K562 (cell line): Measurements from ENCODE around the gene EXOC2. TPM values are rescaled to one million over a fixed set of nuclear protein-coding genes. Genes with fewer than 3 reads are reported as not detected.

Source experiments
- ATAC-seq: fragments of 200-7000 bp; cut with Tn5 transposase; 3 replicates; pipeline ENCODE4 v1.9.1; 2020; ENCODE audit warnings: moderate library complexity
- BruUV-seq: library from RNA; stranded (reverse); fragments of 400-500 nt; replicated peaks from 2 replicates; lab custom pipeline; 2021; lab: Mats Ljungman, UMichigan
- CTCF ChIA-PET: fragments of 300-600 bp; formaldehyde crosslinking; extraction: SDS; loops from one replicate; lab custom pipeline; 2021; ENCODE audit warnings: low intra/inter-chr PET ratio; lab: Yijun Ruan, JAX
- POLR2A ChIA-PET: fragments of 300-600, 350-650 bp; sonication (Branson Sonifier 250); formaldehyde crosslinking; extraction: SDS; loops from one replicate; lab custom pipeline; 2021; ENCODE audit warnings: antibody characterized with exemption, inconsistent platforms; lab: Yijun Ruan, JAX
- DNase-seq, 4 experiments: peaks; one replicate each; pipeline versions ENCODE4 v3.0.0 to v3.0.0-alpha.2; 2011 to 2018; ENCODE audit warnings: low spot score in 3 of 4, mixed read lengths in 3 of 4; ENCODE audit errors: extremely low read depth in 1 of 4
- FAIRE-seq: peaks from 2 replicates; lab custom pipeline; 2011; peaks lifted over from hg19 to GRCh38; lab: Jason Lieb, UNC
- H2AFZ ChIP-seq: 2 replicates; pipeline ENCODE4 v1.6.0; 2011; ENCODE audit warnings: low read depth, low read length, control low read depth, inconsistent platforms
- H3K27ac ChIP-seq: fragments of 200-600 bp; 3 replicates; pipeline ENCODE4 v1.8.0; 2011; ENCODE audit warnings: low read depth, mild to moderate bottlenecking, control low read depth, inconsistent platforms, low read length, moderate library complexity, mixed read lengths; ENCODE audit errors: extremely low read depth
- H3K27me3 ChIP-seq, 2 experiments: fragments of 300-600 bp in 1 of 2; 2 replicates in 1 of 2; 3 replicates in 1 of 2; pipeline versions ENCODE4 v1.6.0 to v1.8.0; 2011; ENCODE audit warnings: inconsistent platforms in 2 of 2, low read length in 2 of 2, mild to moderate bottlenecking in 1 of 2, mixed read lengths in 1 of 2, moderate library complexity in 1 of 2; ENCODE audit not compliant: control insufficient read depth in 2 of 2, insufficient read depth in 2 of 2
- H3K36me3 ChIP-seq: fragments of 300-600 bp; 3 replicates; pipeline ENCODE4 v1.8.0; 2011; ENCODE audit warnings: mild to moderate bottlenecking, low read length, inconsistent platforms; ENCODE audit not compliant: control insufficient read depth, insufficient read depth
- H3K4me1 ChIP-seq, 2 experiments: fragments of 200-600 bp in 1 of 2; replicated peaks in 1 of 2; 2 replicates in 1 of 2; 3 replicates in 1 of 2; pipeline versions ENCODE4 v1.5.1 to v1.8.0; 2011; ENCODE audit warnings: inconsistent platforms in 2 of 2, low read length in 2 of 2, mild to moderate bottlenecking in 1 of 2, mixed read lengths in 1 of 2, moderate library complexity in 1 of 2; ENCODE audit not compliant: control insufficient read depth in 2 of 2, insufficient read depth in 2 of 2
- H3K4me2 ChIP-seq: 2 replicates; pipeline ENCODE4 v1.6.1; 2011; ENCODE audit warnings: low read length, control low read depth, inconsistent platforms, mixed read lengths; ENCODE audit not compliant: insufficient read depth
- H3K4me3 ChIP-seq: fragments of 200-600 bp; sonication (generic), shearing (Covaris generic); 2 replicates; pipeline ENCODE4 v1.5.1; 2016; ENCODE audit warnings: control low read depth, inconsistent platforms
- H3K79me2 ChIP-seq: fragments of 200-600 bp; 3 replicates; pipeline ENCODE4 v1.8.0; 2011; ENCODE audit warnings: low read length, inconsistent platforms; ENCODE audit not compliant: control insufficient read depth, insufficient read depth
- H3K9ac ChIP-seq, 2 experiments: 2 replicates each; pipeline versions ENCODE4 v1.6.0 to v1.6.1; 2011; ENCODE audit warnings: low read depth in 2 of 2, low read length in 2 of 2, control low read depth in 1 of 2, inconsistent platforms in 1 of 2, mild to moderate bottlenecking in 1 of 2, mixed read lengths in 1 of 2; ENCODE audit not compliant: insufficient read depth in 1 of 2
- H3K9me1 ChIP-seq: one replicate; pipeline ENCODE4 v1.6.0; 2011; ENCODE audit warnings: inconsistent platforms, mild to moderate bottlenecking, low read length, moderate library complexity; ENCODE audit not compliant: control insufficient read depth, insufficient read depth
- H3K9me3 ChIP-seq: replicated peaks from 2 replicates; pipeline ENCODE4 v1.5.1; 2011; ENCODE audit warnings: low read depth, low read length, inconsistent platforms; ENCODE audit not compliant: control insufficient read depth, insufficient read depth
- H4K20me1 ChIP-seq: replicated peaks from 2 replicates; pipeline ENCODE4 v1.6.1; 2011; ENCODE audit warnings: low read length, inconsistent platforms, mixed read lengths; ENCODE audit not compliant: control insufficient read depth, insufficient read depth
- HMG20A ChIP-seq: fragments of 450-650 bp; formaldehyde crosslinking; conservative IDR thresholded peaks from 2 replicates; pipeline ENCODE4 v1.4.0; 2020; ENCODE audit warnings: mild to moderate bottlenecking, mixed read lengths
- HNRNPL ChIP-seq: fragments of 200-400 bp; formaldehyde crosslinking; IDR thresholded peaks from 2 replicates; pipeline ENCODE4 v1.6.1; 2017; ENCODE audit warnings: low read depth, mild to moderate bottlenecking, low read length
- MEF2D ChIP-seq: conservative IDR thresholded peaks from 2 replicates; pipeline ENCODE4 v1.6.1; 2016; ENCODE audit warnings: low read depth, missing genetic modification characterization, missing compliant biosample characterization
- PRPF4 ChIP-seq: fragments of 200-400 bp; formaldehyde crosslinking; IDR thresholded peaks from one replicate; pipeline ENCODE4 v1.6.1; 2017; ENCODE audit warnings: low read length, low read depth, mild to moderate bottlenecking; ENCODE audit not compliant: insufficient read depth, poor library complexity, severe bottlenecking
- PYGO2 ChIP-seq: fragments of 450-650 bp; IDR thresholded peaks from 2 replicates; pipeline ENCODE4 v1.6.1; 2016; ENCODE audit warnings: mild to moderate bottlenecking, missing genetic modification characterization, moderate library complexity, missing compliant biosample characterization
- WGBS: fragments of 100-300 bp; shearing (Covaris generic); methylation state at CpG from one replicate; pipeline ENCODE4 v1.1.6; 2016; ENCODE audit warnings: low coverage, mixed read lengths; ENCODE audit not compliant: insufficient coverage; ENCODE audit errors: missing lambda C conversion rate; 5-methylcytosine and 5-hydroxymethylcytosine counted together
- in situ Hi-C: fragments of 300-500 bp; cut with MboI; formaldehyde crosslinking; loops from 4 replicates; pipeline ENCODE4 v1.15.0; 2018; ENCODE audit warnings: inconsistent platforms, mixed read lengths
- intact Hi-C: fragments of 100-400 bp; cut with micrococcal nuclease; formaldehyde crosslinking; loops from 2 replicates; pipeline ENCODE4 v1.14.2; 2022
- polyA plus RNA-seq, 8 experiments: library from polyadenylated mRNA; depleted of rRNA in 4 of 8; stranded (reverse) in 5 of 8; unstranded in 3 of 8; fragments of >200 nt; fragmentation: Nextera tagmentation in 2 of 8; fragmentation: Illumina TruSeq in 1 of 8; extraction: Ambion mirVana in 2 of 8; extraction: Trizol in 1 of 8; gene quantifications; 2 replicates each; pipeline versions ENCODE4 v1.2.1 to v1.2.3, GENCODE V29; 2011 to 2014; ENCODE audit warnings: inconsistent platforms in 1 of 8, missing spikeins in 1 of 8
- total RNA-seq, 7 experiments: library from RNA; depleted of rRNA in 6 of 7; stranded (reverse); fragments of >200 nt in 6 of 7; fragmentation: Illumina TruSeq in 2 of 7; extraction: Trizol in 2 of 7; gene quantifications; 2 replicates each; pipeline versions ENCODE4 v1.2.1 to v1.2.3, GENCODE V29; 2011 to 2021; ENCODE audit warnings: low replicate concordance in 1 of 7
- TF ChIP-seq, protein P1 (sequence below): sonication (generic); formaldehyde crosslinking; IDR thresholded peaks from 2 replicates; pipeline ENCODE4 v1.8.1; 2023; ENCODE audit warnings: mild to moderate bottlenecking, missing genetic modification reagents
- TF ChIP-seq, protein P2 (sequence below): IDR thresholded peaks from 3 replicates; pipeline ENCODE4 v1.6.1; 2011; ENCODE audit warnings: borderline replicate concordance, mild to moderate bottlenecking; ENCODE audit not compliant: insufficient read length, insufficient read depth

The EXOC2 gene
- total and polyA plus RNA-seq, 9 of the 15 experiments (the other 6 are each of a cell fraction or from before 2014, with no cell fraction given) = 12.2 to 30.2 (median 24.2) TPM

DNA sequence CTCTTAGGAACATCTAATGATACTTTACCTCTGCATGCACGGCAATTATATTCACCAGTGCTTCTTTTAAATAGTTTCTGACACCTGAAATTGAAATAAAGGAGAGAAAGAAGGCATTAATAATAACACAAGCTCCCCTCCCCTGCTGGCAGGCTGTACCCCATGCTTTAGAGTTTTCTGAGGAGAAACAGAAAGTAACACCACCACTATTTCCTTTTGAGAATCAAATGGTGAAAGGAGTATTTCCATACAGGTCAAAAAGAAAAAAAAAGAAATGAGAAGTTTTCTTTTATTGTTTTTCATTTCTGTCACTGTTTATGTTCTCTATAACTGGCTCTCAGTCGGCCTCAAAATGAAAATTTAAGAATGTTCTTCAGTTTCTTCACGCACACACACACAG is 193.3 kb downstream of the EXOC2 start:
- H3K4me3 ChIP-seq = no peak overlapping the region
- DNase-seq (no peak), FAIRE-seq (no peak), ATAC-seq (no peak)
- H2AFZ ChIP-seq = no peak overlapping the region
- peaks cover 0 to 8% of the 10 kb centered on the region in 2 experiments; a peak in 1 of 5 replicates for H3K4me1 ChIP-seq
- no peaks in the 10 kb centered on the region for H4K20me1 ChIP-seq
- no peaks in the 10 kb centered on the region; the same call in 1 of the 3 replicates for H3K36me3 ChIP-seq
- H3K27ac ChIP-seq = no peak overlapping the region
- 43% methylated on average over 3 of the region's 3 CpGs for WGBS
- intact Hi-C loops (no loop called here), in situ Hi-C loops (no loop called here)
- ChIA-PET CTCF (no interaction called here), POLR2A (no interaction called here)
- no peaks in the 10 kb centered on the region for H3K9me3 ChIP-seq
- no peak for TF ChIP-seq HNRNPL
- TF ChIP-seq, protein P1, sequence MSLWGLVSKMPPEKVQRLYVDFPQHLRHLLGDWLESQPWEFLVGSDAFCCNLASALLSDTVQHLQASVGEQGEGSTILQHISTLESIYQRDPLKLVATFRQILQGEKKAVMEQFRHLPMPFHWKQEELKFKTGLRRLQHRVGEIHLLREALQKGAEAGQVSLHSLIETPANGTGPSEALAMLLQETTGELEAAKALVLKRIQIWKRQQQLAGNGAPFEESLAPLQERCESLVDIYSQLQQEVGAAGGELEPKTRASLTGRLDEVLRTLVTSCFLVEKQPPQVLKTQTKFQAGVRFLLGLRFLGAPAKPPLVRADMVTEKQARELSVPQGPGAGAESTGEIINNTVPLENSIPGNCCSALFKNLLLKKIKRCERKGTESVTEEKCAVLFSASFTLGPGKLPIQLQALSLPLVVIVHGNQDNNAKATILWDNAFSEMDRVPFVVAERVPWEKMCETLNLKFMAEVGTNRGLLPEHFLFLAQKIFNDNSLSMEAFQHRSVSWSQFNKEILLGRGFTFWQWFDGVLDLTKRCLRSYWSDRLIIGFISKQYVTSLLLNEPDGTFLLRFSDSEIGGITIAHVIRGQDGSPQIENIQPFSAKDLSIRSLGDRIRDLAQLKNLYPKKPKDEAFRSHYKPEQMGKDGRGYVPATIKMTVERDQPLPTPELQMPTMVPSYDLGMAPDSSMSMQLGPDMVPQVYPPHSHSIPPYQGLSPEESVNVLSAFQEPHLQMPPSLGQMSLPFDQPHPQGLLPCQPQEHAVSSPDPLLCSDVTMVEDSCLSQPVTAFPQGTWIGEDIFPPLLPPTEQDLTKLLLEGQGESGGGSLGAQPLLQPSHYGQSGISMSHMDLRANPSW = no peak
- TF ChIP-seq MEF2D (tag) = no peak
- no peak for TF ChIP-seq HMG20A (CRISPR knock-in tag)
- TF ChIP-seq, protein P2, sequence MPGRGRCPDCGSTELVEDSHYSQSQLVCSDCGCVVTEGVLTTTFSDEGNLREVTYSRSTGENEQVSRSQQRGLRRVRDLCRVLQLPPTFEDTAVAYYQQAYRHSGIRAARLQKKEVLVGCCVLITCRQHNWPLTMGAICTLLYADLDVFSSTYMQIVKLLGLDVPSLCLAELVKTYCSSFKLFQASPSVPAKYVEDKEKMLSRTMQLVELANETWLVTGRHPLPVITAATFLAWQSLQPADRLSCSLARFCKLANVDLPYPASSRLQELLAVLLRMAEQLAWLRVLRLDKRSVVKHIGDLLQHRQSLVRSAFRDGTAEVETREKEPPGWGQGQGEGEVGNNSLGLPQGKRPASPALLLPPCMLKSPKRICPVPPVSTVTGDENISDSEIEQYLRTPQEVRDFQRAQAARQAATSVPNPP = no peak
- no peak for TF ChIP-seq PRPF4
- TF ChIP-seq PYGO2 = no peak
- BruUV-seq = no TSS peak
- H3K27me3 ChIP-seq = no peaks in the 10 kb centered on the region
- no peaks in the 10 kb centered on the region for H3K9me1 ChIP-seq
- no peaks in the 10 kb centered on the region for H3K79me2 ChIP-seq
- no peak overlapping the region for H3K4me2 ChIP-seq
- H3K9ac ChIP-seq = no peak overlapping the region
